ENCODE results near the gene AMBP.

DNA sequence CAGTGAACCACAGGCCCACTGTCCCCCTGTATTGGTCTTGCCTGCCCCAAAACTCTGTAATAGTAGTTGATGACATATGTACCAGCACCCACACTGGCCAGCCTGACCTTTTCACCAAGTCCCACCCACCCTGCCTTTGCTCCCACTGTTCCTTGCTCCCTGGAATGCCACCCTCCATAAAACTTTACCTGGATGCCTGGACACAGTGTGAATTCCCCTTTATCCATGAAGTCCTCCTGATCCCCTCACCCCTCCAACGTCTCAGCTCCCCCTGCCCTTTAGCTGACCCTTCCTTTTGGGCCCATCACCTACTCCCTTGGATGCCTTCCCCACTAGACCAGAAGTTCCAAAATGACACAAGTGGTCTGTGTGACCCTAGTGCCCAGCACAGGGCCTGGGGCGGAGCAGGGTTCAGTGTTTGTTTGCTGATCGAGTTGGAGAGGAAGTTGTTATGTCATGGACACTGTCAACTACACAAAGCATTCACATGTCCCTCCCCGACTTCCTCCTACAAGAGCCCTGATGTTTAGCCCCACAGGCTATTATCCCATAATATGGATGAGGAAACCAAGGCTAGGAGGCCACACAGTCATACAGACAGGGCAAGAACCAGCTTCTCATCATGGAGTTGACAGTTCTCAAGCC is 16.1 kb downstream of the AMBP start:
- TF ChIP-seq, protein P1, sequence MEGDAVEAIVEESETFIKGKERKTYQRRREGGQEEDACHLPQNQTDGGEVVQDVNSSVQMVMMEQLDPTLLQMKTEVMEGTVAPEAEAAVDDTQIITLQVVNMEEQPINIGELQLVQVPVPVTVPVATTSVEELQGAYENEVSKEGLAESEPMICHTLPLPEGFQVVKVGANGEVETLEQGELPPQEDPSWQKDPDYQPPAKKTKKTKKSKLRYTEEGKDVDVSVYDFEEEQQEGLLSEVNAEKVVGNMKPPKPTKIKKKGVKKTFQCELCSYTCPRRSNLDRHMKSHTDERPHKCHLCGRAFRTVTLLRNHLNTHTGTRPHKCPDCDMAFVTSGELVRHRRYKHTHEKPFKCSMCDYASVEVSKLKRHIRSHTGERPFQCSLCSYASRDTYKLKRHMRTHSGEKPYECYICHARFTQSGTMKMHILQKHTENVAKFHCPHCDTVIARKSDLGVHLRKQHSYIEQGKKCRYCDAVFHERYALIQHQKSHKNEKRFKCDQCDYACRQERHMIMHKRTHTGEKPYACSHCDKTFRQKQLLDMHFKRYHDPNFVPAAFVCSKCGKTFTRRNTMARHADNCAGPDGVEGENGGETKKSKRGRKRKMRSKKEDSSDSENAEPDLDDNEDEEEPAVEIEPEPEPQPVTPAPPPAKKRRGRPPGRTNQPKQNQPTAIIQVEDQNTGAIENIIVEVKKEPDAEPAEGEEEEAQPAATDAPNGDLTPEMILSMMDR (IDR thresholded peaks at IDR 0.05), result no peak
- TF ChIP-seq NRF1 (IDR thresholded peaks at IDR 0.05; ENCODE audit: low read depth, low read length) (no peak), YY1 (IDR thresholded peaks at IDR 0.05; ENCODE audit: low read depth) (no peak), GABPA (IDR thresholded peaks at IDR 0.05; ENCODE audit: low read depth) (no peak), RAD21 (IDR thresholded peaks at IDR 0.05; ENCODE audit: low read length) (no peak), RCOR1 (IDR thresholded peaks at IDR 0.05; ENCODE audit: low read length) (no peak), TEAD4 (IDR thresholded peaks at IDR 0.05; ENCODE audit: borderline replicate concordance, insufficient read depth) (no peak)
- TF ChIP-seq, protein P2, sequence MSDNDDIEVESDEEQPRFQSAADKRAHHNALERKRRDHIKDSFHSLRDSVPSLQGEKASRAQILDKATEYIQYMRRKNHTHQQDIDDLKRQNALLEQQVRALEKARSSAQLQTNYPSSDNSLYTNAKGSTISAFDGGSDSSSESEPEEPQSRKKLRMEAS (IDR thresholded peaks at IDR 0.05; ENCODE audit: low read depth), result no peak
- TF ChIP-seq, protein P3, sequence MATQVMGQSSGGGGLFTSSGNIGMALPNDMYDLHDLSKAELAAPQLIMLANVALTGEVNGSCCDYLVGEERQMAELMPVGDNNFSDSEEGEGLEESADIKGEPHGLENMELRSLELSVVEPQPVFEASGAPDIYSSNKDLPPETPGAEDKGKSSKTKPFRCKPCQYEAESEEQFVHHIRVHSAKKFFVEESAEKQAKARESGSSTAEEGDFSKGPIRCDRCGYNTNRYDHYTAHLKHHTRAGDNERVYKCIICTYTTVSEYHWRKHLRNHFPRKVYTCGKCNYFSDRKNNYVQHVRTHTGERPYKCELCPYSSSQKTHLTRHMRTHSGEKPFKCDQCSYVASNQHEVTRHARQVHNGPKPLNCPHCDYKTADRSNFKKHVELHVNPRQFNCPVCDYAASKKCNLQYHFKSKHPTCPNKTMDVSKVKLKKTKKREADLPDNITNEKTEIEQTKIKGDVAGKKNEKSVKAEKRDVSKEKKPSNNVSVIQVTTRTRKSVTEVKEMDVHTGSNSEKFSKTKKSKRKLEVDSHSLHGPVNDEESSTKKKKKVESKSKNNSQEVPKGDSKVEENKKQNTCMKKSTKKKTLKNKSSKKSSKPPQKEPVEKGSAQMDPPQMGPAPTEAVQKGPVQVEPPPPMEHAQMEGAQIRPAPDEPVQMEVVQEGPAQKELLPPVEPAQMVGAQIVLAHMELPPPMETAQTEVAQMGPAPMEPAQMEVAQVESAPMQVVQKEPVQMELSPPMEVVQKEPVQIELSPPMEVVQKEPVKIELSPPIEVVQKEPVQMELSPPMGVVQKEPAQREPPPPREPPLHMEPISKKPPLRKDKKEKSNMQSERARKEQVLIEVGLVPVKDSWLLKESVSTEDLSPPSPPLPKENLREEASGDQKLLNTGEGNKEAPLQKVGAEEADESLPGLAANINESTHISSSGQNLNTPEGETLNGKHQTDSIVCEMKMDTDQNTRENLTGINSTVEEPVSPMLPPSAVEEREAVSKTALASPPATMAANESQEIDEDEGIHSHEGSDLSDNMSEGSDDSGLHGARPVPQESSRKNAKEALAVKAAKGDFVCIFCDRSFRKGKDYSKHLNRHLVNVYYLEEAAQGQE (IDR thresholded peaks at IDR 0.05; ENCODE audit: low read depth, low read length), result no peak
- TF ChIP-seq, protein P4, sequence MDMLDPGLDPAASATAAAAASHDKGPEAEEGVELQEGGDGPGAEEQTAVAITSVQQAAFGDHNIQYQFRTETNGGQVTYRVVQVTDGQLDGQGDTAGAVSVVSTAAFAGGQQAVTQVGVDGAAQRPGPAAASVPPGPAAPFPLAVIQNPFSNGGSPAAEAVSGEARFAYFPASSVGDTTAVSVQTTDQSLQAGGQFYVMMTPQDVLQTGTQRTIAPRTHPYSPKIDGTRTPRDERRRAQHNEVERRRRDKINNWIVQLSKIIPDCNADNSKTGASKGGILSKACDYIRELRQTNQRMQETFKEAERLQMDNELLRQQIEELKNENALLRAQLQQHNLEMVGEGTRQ (IDR thresholded peaks at IDR 0.05; ENCODE audit: borderline replicate concordance, low read depth, low read length), result no peak
